Upper lobe of left lung (tissue), 6 donors: ENCODE measurements around the gene ANO5. TPM values are rescaled to one million over a fixed set of nuclear protein-coding genes. Genes with fewer than 3 reads are reported as not detected.

Experiments used
- ATAC-seq, 2 donors: fragments of 200-7000 bp; cut with Tn5 transposase; one replicate each; pipeline ENCODE4 v1.9.1; 2022; ENCODE audit warnings: mild to moderate bottlenecking in 2 of 2, moderate library complexity in 2 of 2; ENCODE audit not compliant: low FRiP score in 2 of 2
- DNase-seq, 2 donors: peaks; one replicate each; pipeline ENCODE4 v3.0.0-alpha.2; 2019 to 2020
- H3K27ac ChIP-seq, 4 donors: fragments of 200-600 bp; sonication (generic); one replicate each; pipeline ENCODE4 v1.5.1; 2016 to 2019
- H3K27me3 ChIP-seq, 4 donors: fragments of 200-600 bp; sonication (generic); one replicate each; pipeline ENCODE4 v1.5.1; 2017 to 2019
- H3K36me3 ChIP-seq, 4 donors: fragments of 200-600 bp; sonication (generic); one replicate each; pipeline ENCODE4 v1.5.1; 2016 to 2019
- H3K4me1 ChIP-seq, 4 donors: fragments of 200-600 bp; sonication (generic); one replicate each; pipeline ENCODE4 v1.5.1; 2018 to 2019
- H3K4me3 ChIP-seq, 4 donors: fragments of 200-600 bp; sonication (generic); one replicate each; pipeline ENCODE4 v1.5.1; 2017 to 2019; ENCODE audit warnings: mild to moderate bottlenecking in 2 of 4, moderate library complexity in 1 of 4
- H3K9me3 ChIP-seq, 4 donors: fragments of 200-600 bp; sonication (generic); one replicate each; pipeline ENCODE4 v1.5.1; 2018 to 2019
- CTCF ChIP-seq, 6 experiments: fragments of 450-650 bp in 4 of 6; fragments of 200-600 bp in 2 of 6; sonication (generic) in 2 of 6; IDR thresholded peaks; one replicate each; pipeline ENCODE4 v1.5.1; 2016 to 2019; ENCODE audit warnings: antibody characterized with exemption in 6 of 6
- EP300 ChIP-seq, 4 donors: sonication (generic); formaldehyde crosslinking; IDR thresholded peaks; one replicate each; pipeline ENCODE4 v1.5.1; 2017; ENCODE audit warnings: antibody characterized with exemption in 4 of 4, control low read depth in 2 of 4
- POLR2A ChIP-seq, 4 donors: fragments of 450-650 bp; IDR thresholded peaks; one replicate each; pipeline ENCODE4 v1.5.1; 2016 to 2017; ENCODE audit warnings: antibody characterized with exemption in 4 of 4, mild to moderate bottlenecking in 2 of 4
- POLR2AphosphoS5 ChIP-seq, 2 donors: sonication (generic); formaldehyde crosslinking; IDR thresholded peaks; one replicate each; pipeline ENCODE4 v1.5.1; 2017; ENCODE audit warnings: antibody characterized with exemption in 2 of 2
- WGBS, 2 donors: methylation state at CpG; one replicate each; pipeline ENCODE4 v1.1.5; 2017 to 2018; 5-methylcytosine and 5-hydroxymethylcytosine counted together
- total RNA-seq, 6 donors: library from RNA; depleted of rRNA in 4 of 6; stranded (reverse); fragments of >200 nt in 4 of 6; gene quantifications; one replicate each; pipeline versions ENCODE4 v1.1.0 to v1.2.1, GENCODE V29; 2016 to 2021
- donor health status: DM: no; HTN: no; CAD: no; lungs with moderate emphysema.
- donor health status: DM: no; HTN: yes; CAD: no; lungs with severe emphysema.

Gene ANO5
- total RNA-seq, 6 donors from 2014 or later: 2.8 to 5.3 (median 3.3) TPM

- DNase-seq: no peak
- TF ChIP-seq POLR2AphosphoS5 (IDR thresholded peaks at IDR 0.05) (no peak), CTCF (IDR thresholded peaks at IDR 0.05) (peak; percentile 37 to 70 (median 60))
- no peak overlapping the region for H3K4me3 ChIP-seq
- peak in 1 of 2 donors; percentile 49 for ATAC-seq
- H3K27ac ChIP-seq: no peak overlapping the region
- no peaks in the 10 kb centered on the region for H3K36me3 ChIP-seq
- H3K27me3 ChIP-seq: no peaks in the 10 kb centered on the region
- H3K4me1 ChIP-seq: no peaks in the 10 kb centered on the region
- H3K9me3 ChIP-seq: no peaks in the 10 kb centered on the region
- 46 to 48% methylated on average over 5 of the region's 5 CpGs for WGBS, 2 donors
Measured at GRCh38 chr11:22304337-22304961, 111.6 kb downstream of the ANO5 start.

- ATAC-seq (no peak), DNase-seq (peak in 1 of 2 donors; percentile 21)
- H3K27ac ChIP-seq: no peak overlapping the region
- TF ChIP-seq CTCF (IDR thresholded peaks at IDR 0.05): no peak
- no peak for TF ChIP-seq POLR2A (IDR thresholded peaks at IDR 0.05)
- TF ChIP-seq POLR2AphosphoS5 (IDR thresholded peaks at IDR 0.05): no peak
- TF ChIP-seq EP300 (IDR thresholded peaks at IDR 0.05): no peak
- no peaks in the 10 kb centered on the region for H3K9me3 ChIP-seq
- H3K36me3 ChIP-seq: no peaks in the 10 kb centered on the region
- H3K4me3 ChIP-seq: no peak overlapping the region
- H3K4me1 ChIP-seq: no peaks in the 10 kb centered on the region
- WGBS, 2 donors: 85 to 92% methylated on average over 15 of the region's 15 CpGs
- no peaks in the 10 kb centered on the region for H3K27me3 ChIP-seq
Measured at GRCh38 chr11:22317656-22318055, 124.8 kb downstream of the ANO5 start.

GRCh38 chr11:22331771-22332170, 138.9 kb downstream of the ANO5 start:
- H3K36me3 ChIP-seq: no peaks in the 10 kb centered on the region
- no peaks in the 10 kb centered on the region for H3K4me1 ChIP-seq
- WGBS, 2 donors: 57 to 59% methylated on average over 4 of the region's 4 CpGs
- H3K9me3 ChIP-seq: no peaks in the 10 kb centered on the region
- DNase-seq: no peak
- TF ChIP-seq EP300 (IDR thresholded peaks at IDR 0.05) (no peak), POLR2AphosphoS5 (IDR thresholded peaks at IDR 0.05) (no peak), POLR2A (IDR thresholded peaks at IDR 0.05) (no peak), CTCF (IDR thresholded peaks at IDR 0.05) (no peak)
- no peak for ATAC-seq
- no peak overlapping the region for H3K27ac ChIP-seq
- H3K4me3 ChIP-seq: no peak overlapping the region
- H3K27me3 ChIP-seq: no peaks in the 10 kb centered on the region

Other genes with a start within 250 kb of the ANO5 start
- not detected for gene SLC17A6, start 145.3 kb downstream of the ANO5 start, total RNA-seq